ENCODE measurements around the gene MED15. TPM values are rescaled to one million over a fixed set of nuclear protein-coding genes. Genes with fewer than 3 reads are reported as not detected.

MED15 gene
- total RNA-seq, 1 experiment from 2014 or later: 94.7 TPM

DNA sequence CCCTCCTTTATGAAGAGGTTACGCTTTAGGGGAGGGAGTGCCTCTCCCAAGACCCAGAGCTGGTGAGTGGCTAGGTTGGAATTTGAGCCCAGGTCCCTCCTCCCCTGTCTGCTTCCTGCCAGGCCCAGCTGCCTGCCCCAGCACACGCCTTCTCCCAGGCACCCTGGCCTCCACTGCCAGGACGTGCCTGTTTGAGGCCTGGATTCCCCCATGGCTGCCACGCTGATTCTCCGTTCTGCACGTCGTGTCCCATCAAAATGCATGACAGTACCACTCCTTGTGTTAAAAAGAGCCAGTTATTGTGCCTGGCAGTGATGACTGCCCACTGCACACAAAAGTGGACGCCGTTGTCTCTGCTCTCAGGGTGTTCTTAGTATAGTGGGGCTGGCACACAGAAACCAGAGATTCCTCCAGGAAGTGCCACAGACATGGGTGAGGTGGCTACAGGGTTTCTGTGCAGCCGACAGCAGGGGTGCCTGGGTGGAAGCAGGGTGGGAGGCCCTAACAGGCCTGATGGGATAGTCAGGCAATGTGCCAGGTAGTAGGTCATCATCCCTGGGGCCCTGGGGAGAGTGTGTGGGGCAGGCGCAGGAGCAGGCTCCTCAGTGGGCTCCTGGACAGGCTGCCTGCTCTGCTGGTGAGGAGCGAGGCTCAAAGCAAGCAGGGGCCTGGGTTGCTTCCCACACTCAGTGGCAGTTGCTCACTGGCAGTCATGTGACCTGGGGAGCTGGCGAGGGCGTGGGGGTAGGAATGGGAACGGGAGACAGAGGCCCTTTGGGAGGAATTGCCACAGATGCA, 24.2 kb downstream of the MED15 start:
- TF ChIP-seq CTCF (IDR thresholded peaks at IDR 0.05; ENCODE audit: insufficient read depth in 1 of 2, low read depth in 1 of 2, low read length in 1 of 2, severe bottlenecking in 1 of 2, unreplicated experiment in 1 of 2): no peak
- Histone ChIP-seq H3K4me1 (peaks cover 24% of the 10 kb centered on the region), H3K36me3 (ENCODE audit: control insufficient read depth, insufficient read depth, low read length) (peaks cover 8% of the 10 kb centered on the region), H3K4me3 (ENCODE audit: low read depth, low read length) (no peak overlapping the region), H3K27me3 (replicated peaks; ENCODE audit: control insufficient read depth, insufficient read depth, low read length) (no peaks in the 10 kb centered on the region), H3K9me3 (no peaks in the 10 kb centered on the region)
- H3K4me3 Mint-ChIP-seq (ENCODE audit: unreplicated experiment): no peak overlapping the region
- no peak overlapping the region for H3K27ac Mint-ChIP-seq (ENCODE audit: unreplicated experiment)
- H3K4me1 Mint-ChIP-seq (ENCODE audit: low read depth, unreplicated experiment): peaks cover 8% of the 10 kb centered on the region
- H3K36me3 Mint-ChIP-seq (ENCODE audit: insufficient read depth, unreplicated experiment): peaks cover 47% of the 10 kb centered on the region
- H3K9me3 Mint-ChIP-seq (ENCODE audit: unreplicated experiment): no peaks in the 10 kb centered on the region
- intact Hi-C loops (cut with micrococcal nuclease; ENCODE audit: unreplicated experiment): no loop called here
- DNase-seq: peak in 1 of 2 experiments; percentile 13
- CTCF ChIA-PET: no interaction called here
- no peaks in the 10 kb centered on the region for H3K27me3 Mint-ChIP-seq (ENCODE audit: insufficient read depth, unreplicated experiment)
- POLR2A ChIA-PET: no interaction called here
- BruUV-seq (replicated peaks): no TSS peak

DNA sequence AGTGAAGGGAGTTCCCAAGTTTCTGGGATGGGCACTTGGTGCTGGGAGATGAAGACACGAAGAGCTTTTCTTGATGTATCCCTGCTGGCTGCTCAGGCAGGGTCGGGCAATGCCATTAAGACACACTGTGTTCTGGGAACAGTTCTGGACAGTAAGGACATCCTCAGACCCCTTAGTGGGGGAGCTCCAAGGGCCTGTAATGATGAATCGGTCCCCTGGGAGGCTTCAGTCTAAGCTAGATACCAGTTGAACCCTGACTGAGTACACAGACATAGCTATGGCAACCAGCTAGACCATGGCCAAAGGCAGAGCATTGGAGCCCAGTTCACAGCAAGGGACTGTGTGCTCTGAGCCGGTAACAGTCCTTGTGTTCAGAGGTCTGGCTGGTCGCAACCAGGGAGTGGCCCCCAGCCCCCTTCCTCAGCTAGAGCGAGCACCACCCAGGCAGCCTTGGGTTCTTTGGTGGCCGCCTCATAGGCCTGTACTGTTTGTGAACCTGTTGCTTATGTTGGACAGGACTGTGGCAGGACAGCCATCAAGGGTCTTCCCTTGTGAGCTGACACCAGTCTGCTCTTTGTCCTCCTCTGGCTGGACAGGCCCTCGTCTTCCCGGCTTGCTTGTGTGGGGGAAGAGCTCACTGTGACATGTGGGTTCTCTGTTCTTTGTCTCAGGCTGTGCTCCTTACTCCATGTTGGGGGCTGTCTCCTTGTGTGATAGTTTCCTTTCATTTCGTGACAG, 25.0 kb downstream of the MED15 start:
- peaks cover 8% of the 10 kb centered on the region for H3K36me3 ChIP-seq (ENCODE audit: control insufficient read depth, insufficient read depth, low read length)
- Mint-ChIP-seq H3K9me3 (ENCODE audit: unreplicated experiment) (no peaks in the 10 kb centered on the region), H3K4me3 (ENCODE audit: unreplicated experiment) (no peak overlapping the region), H3K27ac (ENCODE audit: unreplicated experiment) (no peak overlapping the region), H3K4me1 (ENCODE audit: low read depth, unreplicated experiment) (peaks cover 6% of the 10 kb centered on the region), H3K36me3 (ENCODE audit: insufficient read depth, unreplicated experiment) (peaks cover 47% of the 10 kb centered on the region), H3K27me3 (ENCODE audit: insufficient read depth, unreplicated experiment) (no peaks in the 10 kb centered on the region)
- H3K27me3 ChIP-seq (replicated peaks; ENCODE audit: control insufficient read depth, insufficient read depth, low read length): no peaks in the 10 kb centered on the region
- no peak for TF ChIP-seq CTCF (IDR thresholded peaks at IDR 0.05; ENCODE audit: insufficient read depth in 1 of 2, low read depth in 1 of 2, low read length in 1 of 2, severe bottlenecking in 1 of 2, unreplicated experiment in 1 of 2)
- no peak for DNase-seq
- POLR2A ChIA-PET: no interaction called here
- no TSS peak for BruUV-seq (replicated peaks)
- CTCF ChIA-PET: no interaction called here
- intact Hi-C loops (cut with micrococcal nuclease; ENCODE audit: unreplicated experiment): no loop called here
- no peaks in the 10 kb centered on the region for H3K9me3 ChIP-seq
- H3K4me1 ChIP-seq: peaks cover 19% of the 10 kb centered on the region
- no peak overlapping the region for H3K4me3 ChIP-seq (ENCODE audit: low read depth, low read length)

- no peaks in the 10 kb centered on the region for H3K27me3 Mint-ChIP-seq (ENCODE audit: insufficient read depth, unreplicated experiment)
- no peaks in the 10 kb centered on the region for H3K9me3 Mint-ChIP-seq (ENCODE audit: unreplicated experiment)
- TF ChIP-seq CTCF (IDR thresholded peaks at IDR 0.05; ENCODE audit: insufficient read depth in 1 of 2, low read depth in 1 of 2, low read length in 1 of 2, severe bottlenecking in 1 of 2, unreplicated experiment in 1 of 2): no peak
- POLR2A ChIA-PET: no interaction called here
- CTCF ChIA-PET: interaction anchor here (0.6 kb wide), 1 partner anchor 31 kb away, joined by 4 read pairs; no protein-coding TSS in a partner anchor
- H3K9me3 ChIP-seq: no peaks in the 10 kb centered on the region
- H3K36me3 ChIP-seq (ENCODE audit: control insufficient read depth, insufficient read depth, low read length): peaks cover 4% of the 10 kb centered on the region
- peaks cover 19% of the 10 kb centered on the region for H3K4me1 ChIP-seq
- H3K27ac Mint-ChIP-seq (ENCODE audit: unreplicated experiment): no peak overlapping the region
- no TSS peak for BruUV-seq (replicated peaks)
- peaks cover 6% of the 10 kb centered on the region for H3K4me1 Mint-ChIP-seq (ENCODE audit: low read depth, unreplicated experiment)
- no peak overlapping the region for H3K4me3 Mint-ChIP-seq (ENCODE audit: unreplicated experiment)
- intact Hi-C loops (cut with micrococcal nuclease; ENCODE audit: unreplicated experiment): no loop called here
- no peaks in the 10 kb centered on the region for H3K27me3 ChIP-seq (replicated peaks; ENCODE audit: control insufficient read depth, insufficient read depth, low read length)
- DNase-seq: no peak
- H3K4me3 ChIP-seq (ENCODE audit: low read depth, low read length): no peak overlapping the region
- H3K36me3 Mint-ChIP-seq (ENCODE audit: insufficient read depth, unreplicated experiment): peaks cover 47% of the 10 kb centered on the region
Measured at GRCh38 chr22:20533095-20533878, 25.9 kb downstream of the MED15 start.

All from Caco-2 (cell line).